ENCODE data around the gene UIMC1.

UIMC1 gene

GRCh38 chr5:176878906-176879662 is 127.5 kb downstream of the UIMC1 start:
- no peaks in the 10 kb centered on the region for H3K9me2 ChIP-seq (replicated peaks; ENCODE audit: low read depth, low read length)
- H3F3A ChIP-seq (ENCODE audit: low read depth): no peaks in the 10 kb centered on the region
- no peak overlapping the region for H3K9ac ChIP-seq (ENCODE audit: low read depth, low read length, poor library complexity, severe bottlenecking)
- H3K4me3 ChIP-seq (ENCODE audit: low read length, poor library complexity, severe bottlenecking): no peak overlapping the region
- TF ChIP-seq EZH2phosphoT487 (IDR thresholded peaks at IDR 0.05; ENCODE audit: borderline replicate concordance): no peak
- no peak for TF ChIP-seq CTCF (conservative IDR thresholded peaks at IDR 0.05; ENCODE audit: low read length)
- no peaks in the 10 kb centered on the region for H3K36me3 ChIP-seq (ENCODE audit: insufficient read depth, low read length)
- H3K27me3 ChIP-seq (ENCODE audit: insufficient read depth, low read length, poor library complexity, severe bottlenecking): no peaks in the 10 kb centered on the region
- H3K79me2 ChIP-seq (ENCODE audit: insufficient read depth, low read length): no peaks in the 10 kb centered on the region
- no peaks in the 10 kb centered on the region for H3K9me3 ChIP-seq (ENCODE audit: insufficient read depth, low read depth, low read length)
- no peaks in the 10 kb centered on the region for H4K20me1 ChIP-seq (ENCODE audit: insufficient read depth, low read length, poor library complexity, severe bottlenecking)
- H3K4me1 ChIP-seq (ENCODE audit: insufficient read depth, low read length, poor library complexity, severe bottlenecking): no peaks in the 10 kb centered on the region
- H2AFZ ChIP-seq (ENCODE audit: low read length): no peak overlapping the region
- H3K4me2 ChIP-seq (ENCODE audit: low read depth, low read length, poor library complexity, severe bottlenecking): no peak overlapping the region

- Histone ChIP-seq H4K20me1 (ENCODE audit: insufficient read depth, low read length, poor library complexity, severe bottlenecking) (no peaks in the 10 kb centered on the region), H3K4me3 (ENCODE audit: low read length, poor library complexity, severe bottlenecking) (no peak overlapping the region), H3K79me2 (ENCODE audit: insufficient read depth, low read length) (no peaks in the 10 kb centered on the region), H3K9ac (ENCODE audit: low read depth, low read length, poor library complexity, severe bottlenecking) (no peak overlapping the region), H3K9me2 (replicated peaks; ENCODE audit: low read depth, low read length) (no peaks in the 10 kb centered on the region), H3K36me3 (ENCODE audit: insufficient read depth, low read length) (no peaks in the 10 kb centered on the region), H2AFZ (ENCODE audit: low read length) (no peak overlapping the region), H3K9me3 (ENCODE audit: insufficient read depth, low read depth, low read length) (no peaks in the 10 kb centered on the region), H3K4me2 (ENCODE audit: low read depth, low read length, poor library complexity, severe bottlenecking) (no peak overlapping the region), H3K4me1 (ENCODE audit: insufficient read depth, low read length, poor library complexity, severe bottlenecking) (no peaks in the 10 kb centered on the region), H3F3A (ENCODE audit: low read depth) (no peaks in the 10 kb centered on the region), H3K27me3 (ENCODE audit: insufficient read depth, low read length, poor library complexity, severe bottlenecking) (no peaks in the 10 kb centered on the region)
- TF ChIP-seq EZH2phosphoT487 (IDR thresholded peaks at IDR 0.05; ENCODE audit: borderline replicate concordance) (no peak), CTCF (conservative IDR thresholded peaks at IDR 0.05; ENCODE audit: low read length) (no peak)
Observed at GRCh38 chr5:176878463-176878862, 128.1 kb downstream of the UIMC1 start.

- Histone ChIP-seq H3K4me1 (ENCODE audit: insufficient read depth, low read length, poor library complexity, severe bottlenecking) (no peaks in the 10 kb centered on the region), H3K4me3 (ENCODE audit: low read length, poor library complexity, severe bottlenecking) (no peak overlapping the region), H3F3A (ENCODE audit: low read depth) (no peaks in the 10 kb centered on the region), H3K9ac (ENCODE audit: low read depth, low read length, poor library complexity, severe bottlenecking) (no peak overlapping the region), H3K36me3 (ENCODE audit: insufficient read depth, low read length) (no peaks in the 10 kb centered on the region), H4K20me1 (ENCODE audit: insufficient read depth, low read length, poor library complexity, severe bottlenecking) (no peaks in the 10 kb centered on the region), H2AFZ (ENCODE audit: low read length) (no peak overlapping the region), H3K9me2 (replicated peaks; ENCODE audit: low read depth, low read length) (no peaks in the 10 kb centered on the region), H3K9me3 (ENCODE audit: insufficient read depth, low read depth, low read length) (no peaks in the 10 kb centered on the region), H3K27me3 (ENCODE audit: insufficient read depth, low read length, poor library complexity, severe bottlenecking) (no peaks in the 10 kb centered on the region), H3K4me2 (ENCODE audit: low read depth, low read length, poor library complexity, severe bottlenecking) (no peak overlapping the region), H3K79me2 (ENCODE audit: insufficient read depth, low read length) (no peaks in the 10 kb centered on the region)
- TF ChIP-seq EZH2phosphoT487 (IDR thresholded peaks at IDR 0.05; ENCODE audit: borderline replicate concordance) (no peak), CTCF (conservative IDR thresholded peaks at IDR 0.05; ENCODE audit: low read length) (no peak)
Observed at GRCh38 chr5:176877793-176878331, 128.7 kb downstream of the UIMC1 start.
